ENCODE results near the gene NEIL3. TPM values are rescaled to one million over a fixed set of nuclear protein-coding genes. Genes with fewer than 3 reads are reported as not detected.

NEIL3 gene
- total and polyA plus RNA-seq, 9 of the 15 experiments (the other 6 are each of a cell fraction or from before 2014, with no cell fraction given) = 2.7 to 23.3 (median 12.9) TPM

- Histone ChIP-seq H3K27me3 (ENCODE audit: control insufficient read depth in 2 of 2, insufficient read depth in 2 of 2, low read length in 2 of 2) (no peaks in the 10 kb centered on the region), H3K79me2 (ENCODE audit: control insufficient read depth, insufficient read depth, low read length) (no peaks in the 10 kb centered on the region), H4K20me1 (replicated peaks; ENCODE audit: control insufficient read depth, insufficient read depth, low read length) (no peaks in the 10 kb centered on the region), H3K36me3 (ENCODE audit: control insufficient read depth, insufficient read depth, low read length) (no peaks in the 10 kb centered on the region), H3K4me2 (ENCODE audit: insufficient read depth, low read length) (no peak overlapping the region), H3K4me3 (no peak overlapping the region), H3K9ac (ENCODE audit: insufficient read depth in 1 of 2, low read depth in 2 of 2, low read length in 2 of 2) (no peak overlapping the region), H2AFZ (ENCODE audit: low read depth, low read length) (no peak overlapping the region), H3K9me3 (replicated peaks; ENCODE audit: control insufficient read depth, insufficient read depth, low read depth, low read length) (no peaks in the 10 kb centered on the region), H3K4me1 (replicated peaks in 1 of 2; ENCODE audit: control insufficient read depth in 2 of 2, insufficient read depth in 2 of 2, low read length in 2 of 2) (no peaks in the 10 kb centered on the region), H3K27ac (ENCODE audit: extremely low read depth, low read depth, low read length) (no peak overlapping the region), H3K9me1 (ENCODE audit: control insufficient read depth, insufficient read depth, low read length) (no peaks in the 10 kb centered on the region)
- ChIA-PET POLR2A (no interaction called here), CTCF (ENCODE audit: low intra/inter-chr PET ratio) (no interaction called here)
- TF ChIP-seq POLR2AphosphoS5 (IDR thresholded peaks at IDR 0.05; ENCODE audit: control insufficient read depth, insufficient read depth, low read depth, low read length) (no peak), PTTG1 (tag; IDR thresholded peaks at IDR 0.05; ENCODE audit: low read depth) (no peak)
- no TSS peak for BruUV-seq (replicated peaks)
- DNase-seq (ENCODE audit: extremely low read depth in 1 of 4, low spot score in 3 of 4) = no peak
- in situ Hi-C loops (cut with MboI) = no loop called here
- ATAC-seq = no peak
- 15% methylated on average over 3 of the region's 3 CpGs for WGBS (ENCODE audit: insufficient coverage, low coverage, missing lambda C conversion rate)
- no peak for FAIRE-seq
- intact Hi-C loops (cut with micrococcal nuclease) = no loop called here
Observed at GRCh38 chr4:177265729-177266128, 43.9 kb upstream of the NEIL3 start.

- no peaks in the 10 kb centered on the region for H3K79me2 ChIP-seq (ENCODE audit: control insufficient read depth, insufficient read depth, low read length)
- no peak overlapping the region for H2AFZ ChIP-seq (ENCODE audit: low read depth, low read length)
- TF ChIP-seq MCM3 (IDR thresholded peaks at IDR 0.05) = no peak
- FAIRE-seq (no peak), DNase-seq (ENCODE audit: extremely low read depth in 1 of 4, low spot score in 3 of 4) (no peak), ATAC-seq (no peak)
- ChIA-PET CTCF (ENCODE audit: low intra/inter-chr PET ratio) (no interaction called here), POLR2A (no interaction called here)
- no peak overlapping the region for H3K9ac ChIP-seq (ENCODE audit: insufficient read depth in 1 of 2, low read depth in 2 of 2, low read length in 2 of 2)
- H3K4me2 ChIP-seq (ENCODE audit: insufficient read depth, low read length) = no peak overlapping the region
- intact Hi-C loops (cut with micrococcal nuclease) (no loop called here), in situ Hi-C loops (cut with MboI) (no loop called here)
- no peaks in the 10 kb centered on the region for H3K9me1 ChIP-seq (ENCODE audit: control insufficient read depth, insufficient read depth, low read length)
- H4K20me1 ChIP-seq (replicated peaks; ENCODE audit: control insufficient read depth, insufficient read depth, low read length) = no peaks in the 10 kb centered on the region
- H3K4me3 ChIP-seq = no peak overlapping the region
- no TSS peak for BruUV-seq (replicated peaks)
- no peaks in the 10 kb centered on the region for H3K4me1 ChIP-seq (replicated peaks in 1 of 2; ENCODE audit: control insufficient read depth in 2 of 2, insufficient read depth in 2 of 2, low read length in 2 of 2)
- WGBS (ENCODE audit: insufficient coverage, low coverage, missing lambda C conversion rate) = 0% methylated on average over 1 of the region's 1 CpG
- no peaks in the 10 kb centered on the region for H3K36me3 ChIP-seq (ENCODE audit: control insufficient read depth, insufficient read depth, low read length)
- no peaks in the 10 kb centered on the region for H3K27me3 ChIP-seq (ENCODE audit: control insufficient read depth in 2 of 2, insufficient read depth in 2 of 2, low read length in 2 of 2)
- no peak overlapping the region for H3K27ac ChIP-seq (ENCODE audit: extremely low read depth, low read depth, low read length)
- no peaks in the 10 kb centered on the region for H3K9me3 ChIP-seq (replicated peaks; ENCODE audit: control insufficient read depth, insufficient read depth, low read depth, low read length)
Observed at GRCh38 chr4:177266506-177266905, 43.2 kb upstream of the NEIL3 start.
